Endometrial microvascular endothelial cells (primary cell): ENCODE results near the gene ARF3. TPM values are rescaled to one million over a fixed set of nuclear protein-coding genes. Genes with fewer than 3 reads are reported as not detected.
"Not testable (repeated sequence)": the region's sequence is repeated elsewhere in the genome, so short reads cannot be mapped to it uniquely, and the experiment has no call there.

Source experiments
- in situ Hi-C: cut with HindIII; loops from 2 replicates; pipeline ENCODE4 v1.10.0; 2017; ENCODE audit warnings: low sequenced_read_pairs, low pct_unique_long_range_greater_than_20kb; ENCODE audit errors: inconsistent ontology term
- total RNA-seq: library from RNA; depleted of rRNA; stranded (reverse); fragments of >200 nt; gene quantifications from one replicate; pipeline ENCODE4 v1.2.3, GENCODE V29; 2015; ENCODE audit errors: inconsistent ontology term

The ARF3 gene
- total RNA-seq, 1 donor from 2014 or later: 114 TPM

GRCh38 chr12:48940181-48940580, 17.1 kb downstream of the ARF3 start:
- in situ Hi-C loops: no loop called here

- in situ Hi-C loops: no loop called here
Observed at GRCh38 chr12:48938805-48939204, 18.5 kb downstream of the ARF3 start.

- in situ Hi-C loops: no loop called here
Observed at GRCh38 chr12:48937170-48937569, 20.1 kb downstream of the ARF3 start.

- in situ Hi-C loops: no loop called here
Observed at GRCh38 chr12:48936379-48936979, 20.8 kb downstream of the ARF3 start.

- in situ Hi-C loops: no loop called here
Observed at GRCh38 chr12:48934312-48934706, 23.0 kb downstream of the ARF3 start.

GRCh38 chr12:48933664-48934311, 23.5 kb downstream of the ARF3 start:
- in situ Hi-C loops: no loop called here

- in situ Hi-C loops: no loop called here
Observed at GRCh38 chr12:48932878-48933277, 24.4 kb downstream of the ARF3 start.

- in situ Hi-C loops: no loop called here
Observed at GRCh38 chr12:48930475-48930874, 26.8 kb downstream of the ARF3 start.

- in situ Hi-C loops: no loop called here
Observed at GRCh38 chr12:48929551-48929950, 27.7 kb downstream of the ARF3 start.

GRCh38 chr12:48927261-48927660, 30.0 kb downstream of the ARF3 start:
- in situ Hi-C loops: no loop called here

GRCh38 chr12:48925304-48926011, 31.8 kb downstream of the ARF3 start, which contains the start of gene FKBP11:
Gene FKBP11 (minus strand): TSS chr12:48925492. CDS start chr12:48925428, 64 bp downstream.
- in situ Hi-C loops: no loop called here

- in situ Hi-C loops: no loop called here
Observed at GRCh38 chr12:48924617-48925303, 32.5 kb downstream of the ARF3 start.

GRCh38 chr12:48923117-48923516, 34.2 kb downstream of the ARF3 start:
- in situ Hi-C loops: no loop called here

- in situ Hi-C loops: no loop called here
Observed at GRCh38 chr12:48917857-48918537, 39.3 kb downstream of the ARF3 start.

GRCh38 chr12:48910196-48910595, 47.1 kb downstream of the ARF3 start:
- in situ Hi-C loops: no loop called here

GRCh38 chr12:48909698-48910097, 47.6 kb downstream of the ARF3 start:
- in situ Hi-C loops: not testable (repeated sequence)

GRCh38 chr12:48907245-48907644, 50.0 kb downstream of the ARF3 start:
- in situ Hi-C loops: no loop called here

GRCh38 chr12:48903982-48904411, 53.3 kb downstream of the ARF3 start:
- in situ Hi-C loops: no loop called here

- in situ Hi-C loops: no loop called here
Observed at GRCh38 chr12:48903363-48903981, 53.8 kb downstream of the ARF3 start.
